ENCODE results near the gene SYNGAP1. TPM values are rescaled to one million over a fixed set of nuclear protein-coding genes. Genes with fewer than 3 reads are reported as not detected.

SYNGAP1 gene
- total and polyA plus RNA-seq, 2 of the 8 experiments (the other 6 are each of a cell fraction or from before 2014, with no cell fraction given), result 31.0 to 101 TPM

DNA sequence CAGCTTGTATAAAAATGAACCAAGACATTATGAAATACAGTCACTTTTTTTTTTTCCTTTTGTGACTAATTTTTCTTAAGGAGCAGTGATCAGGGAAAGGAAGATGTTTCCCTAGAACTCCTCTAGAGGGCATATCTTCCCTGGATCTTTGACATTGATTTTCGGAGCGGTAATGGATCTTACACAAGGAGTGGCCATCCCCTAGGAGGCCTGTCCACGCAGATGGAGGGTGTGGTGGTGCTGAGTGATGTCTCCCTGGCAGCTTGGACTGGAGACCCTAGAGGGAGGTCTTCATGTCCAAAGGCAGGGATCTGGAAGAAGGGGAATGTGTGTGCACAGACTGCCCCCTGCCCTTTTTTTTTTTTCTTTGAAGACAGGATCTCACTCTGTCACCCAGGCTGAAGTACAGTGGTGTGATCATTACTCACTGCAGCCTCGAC is 35.3 kb upstream of the SYNGAP1 start:
- peak overlapping the region; percentile 93; the same call in 1 of the 2 replicates for H4K8ac ChIP-seq (ENCODE audit: extremely low read depth, insufficient read depth, low read length)
- H2BK15ac ChIP-seq (ENCODE audit: low read length), result no peak overlapping the region
- H3K14ac ChIP-seq (ENCODE audit: insufficient read length), result no peak overlapping the region
- DNase-seq (ENCODE audit: low read depth in 1 of 2, low spot score in 2 of 2), result no peak
- H3K27me3 ChIP-seq (replicated peaks in 1 of 4; ENCODE audit: control insufficient read depth in 3 of 4, extremely low read depth in 1 of 4, insufficient read depth in 3 of 4, low read length in 3 of 4), result no peaks in the 10 kb centered on the region
- no peaks in the 10 kb centered on the region for H3K79me1 ChIP-seq (ENCODE audit: low read depth, low read length)
- no peak overlapping the region for H2AK5ac ChIP-seq (ENCODE audit: low read depth, low read length)
- no peak overlapping the region for H2BK120ac ChIP-seq (replicated peaks; ENCODE audit: low read depth, low read length)
- peak overlapping the region; percentile 90 for H2AFZ ChIP-seq (ENCODE audit: low read length)
- no peaks in the 10 kb centered on the region for H3K23me2 ChIP-seq (ENCODE audit: low read depth, low read length)
- H3K4me2 ChIP-seq (ENCODE audit: insufficient read depth in 1 of 2, low read depth in 2 of 2, low read length in 2 of 2), result peak overlapping the region in 1 of 2 experiments; percentile 16; a peak in 2 of 4 replicates
- H3K27ac ChIP-seq (ENCODE audit: low read depth, low read length), result no peak overlapping the region
- H3K4me3 ChIP-seq (ENCODE audit: extremely low read depth in 1 of 4, insufficient read depth in 2 of 4, low read depth in 3 of 4, low read length in 4 of 4), result no peak overlapping the region
- TF ChIP-seq RAD21 (IDR thresholded peaks at IDR 0.05 in 1 of 2, conservative IDR thresholded peaks at IDR 0.05 in 1 of 2; ENCODE audit: low read depth in 2 of 2, low read length in 2 of 2), result peak; percentile 34 to 46; a peak in 3 of 4 replicates
- TF ChIP-seq RXRA (IDR thresholded peaks at IDR 0.05; ENCODE audit: insufficient read depth, low read depth, low read length), result no peak
- TF ChIP-seq, protein P1, sequence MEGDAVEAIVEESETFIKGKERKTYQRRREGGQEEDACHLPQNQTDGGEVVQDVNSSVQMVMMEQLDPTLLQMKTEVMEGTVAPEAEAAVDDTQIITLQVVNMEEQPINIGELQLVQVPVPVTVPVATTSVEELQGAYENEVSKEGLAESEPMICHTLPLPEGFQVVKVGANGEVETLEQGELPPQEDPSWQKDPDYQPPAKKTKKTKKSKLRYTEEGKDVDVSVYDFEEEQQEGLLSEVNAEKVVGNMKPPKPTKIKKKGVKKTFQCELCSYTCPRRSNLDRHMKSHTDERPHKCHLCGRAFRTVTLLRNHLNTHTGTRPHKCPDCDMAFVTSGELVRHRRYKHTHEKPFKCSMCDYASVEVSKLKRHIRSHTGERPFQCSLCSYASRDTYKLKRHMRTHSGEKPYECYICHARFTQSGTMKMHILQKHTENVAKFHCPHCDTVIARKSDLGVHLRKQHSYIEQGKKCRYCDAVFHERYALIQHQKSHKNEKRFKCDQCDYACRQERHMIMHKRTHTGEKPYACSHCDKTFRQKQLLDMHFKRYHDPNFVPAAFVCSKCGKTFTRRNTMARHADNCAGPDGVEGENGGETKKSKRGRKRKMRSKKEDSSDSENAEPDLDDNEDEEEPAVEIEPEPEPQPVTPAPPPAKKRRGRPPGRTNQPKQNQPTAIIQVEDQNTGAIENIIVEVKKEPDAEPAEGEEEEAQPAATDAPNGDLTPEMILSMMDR (IDR thresholded peaks at IDR 0.05; ENCODE audit: control extremely low read depth in 1 of 3, insufficient read depth in 1 of 3, low read depth in 1 of 3, low read length in 3 of 3), result peak; percentile 4 to 50 (median 47)
- no peaks in the 10 kb centered on the region for H4K20me1 ChIP-seq (replicated peaks in 1 of 2; ENCODE audit: control insufficient read depth in 1 of 2, insufficient read depth in 2 of 2, low read length in 2 of 2)
- H3K79me2 ChIP-seq (ENCODE audit: control insufficient read depth in 1 of 2, insufficient read depth in 2 of 2, low read length in 2 of 2), result no peaks in the 10 kb centered on the region
- CTCF ChIA-PET (ENCODE audit: partially characterized antibody), result interaction anchor here (0.5 to 2.7 kb wide), 19 partner anchors 9 to 1296 kb away, joined by 3 to 14 read pairs (median 3); no protein-coding TSS in a partner anchor
- no peak overlapping the region for H3K4ac ChIP-seq (replicated peaks; ENCODE audit: insufficient read length, low read depth, low read length)
- no peaks in the 10 kb centered on the region for H3K4me1 ChIP-seq (replicated peaks in 1 of 4; ENCODE audit: control insufficient read depth in 3 of 4, insufficient read depth in 4 of 4, low read length in 3 of 4)
- H3K56ac ChIP-seq (replicated peaks; ENCODE audit: insufficient read length, low read depth, low read length), result no peak overlapping the region
- WGBS, 2 experiments (ENCODE audit: extremely low coverage in 1 of 2, insufficient coverage in 1 of 2, insufficient read length in 1 of 2, insufficient replicate concordance in 2 of 2, low coverage in 1 of 2, low lambda C conversion rate in 2 of 2, missing lambda C conversion rate in 1 of 2), result 41% methylated on average over 4 of the region's 4 CpGs; no CpG with 5 or more reads in 1 of the 2 experiments
- H3K18ac ChIP-seq (ENCODE audit: extremely low read depth, low read length), result no peak overlapping the region
- H3K36me3 ChIP-seq (ENCODE audit: control insufficient read depth in 2 of 4, insufficient read depth in 4 of 4, low read length in 3 of 4), result no peaks in the 10 kb centered on the region
- H3K9me3 ChIP-seq (ENCODE audit: insufficient read depth in 2 of 2, low read depth in 1 of 2, low read length in 1 of 2), result no peaks in the 10 kb centered on the region
- H4K5ac ChIP-seq (ENCODE audit: insufficient read length, low read depth, low read length), result no peak overlapping the region
- H3K9ac ChIP-seq (replicated peaks in 1 of 4; ENCODE audit: extremely low read depth in 1 of 4, low read depth in 3 of 4, low read length in 3 of 4), result no peak overlapping the region
- peak; percentile 52 for FAIRE-seq
- peak overlapping the region; percentile 16; the same call in 1 of the 2 replicates for H2BK20ac ChIP-seq (ENCODE audit: low read length)
- no peak overlapping the region for H2BK5ac ChIP-seq (ENCODE audit: low read depth, low read length)
- no peak overlapping the region for H2BK12ac ChIP-seq (ENCODE audit: low read depth, low read length)
- no peak overlapping the region for H3K23ac ChIP-seq (ENCODE audit: insufficient read length)
- no peak overlapping the region for H4K91ac ChIP-seq (replicated peaks; ENCODE audit: insufficient read length, low read length)
- POLR2A ChIA-PET (ENCODE audit: partially characterized antibody), result interaction anchor here (0.6 to 1.5 kb wide), 4 partner anchors 36 to 223 kb away, joined by 4 to 5 read pairs (median 4); partner anchors contain the start of gene ZBTB9
